GM18907 (cell line): ENCODE measurements around the gene UCHL5.

Source experiments
- ATAC-seq: cut with Tn5 transposase; IDR thresholded peaks from one replicate; pipeline ENCODE4 v1.9.1; 2021; ENCODE audit warnings: mild to moderate bottlenecking, moderate library complexity; ENCODE audit not compliant: unreplicated experiment

Gene UCHL5, protein sequence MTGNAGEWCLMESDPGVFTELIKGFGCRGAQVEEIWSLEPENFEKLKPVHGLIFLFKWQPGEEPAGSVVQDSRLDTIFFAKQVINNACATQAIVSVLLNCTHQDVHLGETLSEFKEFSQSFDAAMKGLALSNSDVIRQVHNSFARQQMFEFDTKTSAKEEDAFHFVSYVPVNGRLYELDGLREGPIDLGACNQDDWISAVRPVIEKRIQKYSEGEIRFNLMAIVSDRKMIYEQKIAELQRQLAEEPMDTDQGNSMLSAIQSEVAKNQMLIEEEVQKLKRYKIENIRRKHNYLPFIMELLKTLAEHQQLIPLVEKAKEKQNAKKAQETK

DNA sequence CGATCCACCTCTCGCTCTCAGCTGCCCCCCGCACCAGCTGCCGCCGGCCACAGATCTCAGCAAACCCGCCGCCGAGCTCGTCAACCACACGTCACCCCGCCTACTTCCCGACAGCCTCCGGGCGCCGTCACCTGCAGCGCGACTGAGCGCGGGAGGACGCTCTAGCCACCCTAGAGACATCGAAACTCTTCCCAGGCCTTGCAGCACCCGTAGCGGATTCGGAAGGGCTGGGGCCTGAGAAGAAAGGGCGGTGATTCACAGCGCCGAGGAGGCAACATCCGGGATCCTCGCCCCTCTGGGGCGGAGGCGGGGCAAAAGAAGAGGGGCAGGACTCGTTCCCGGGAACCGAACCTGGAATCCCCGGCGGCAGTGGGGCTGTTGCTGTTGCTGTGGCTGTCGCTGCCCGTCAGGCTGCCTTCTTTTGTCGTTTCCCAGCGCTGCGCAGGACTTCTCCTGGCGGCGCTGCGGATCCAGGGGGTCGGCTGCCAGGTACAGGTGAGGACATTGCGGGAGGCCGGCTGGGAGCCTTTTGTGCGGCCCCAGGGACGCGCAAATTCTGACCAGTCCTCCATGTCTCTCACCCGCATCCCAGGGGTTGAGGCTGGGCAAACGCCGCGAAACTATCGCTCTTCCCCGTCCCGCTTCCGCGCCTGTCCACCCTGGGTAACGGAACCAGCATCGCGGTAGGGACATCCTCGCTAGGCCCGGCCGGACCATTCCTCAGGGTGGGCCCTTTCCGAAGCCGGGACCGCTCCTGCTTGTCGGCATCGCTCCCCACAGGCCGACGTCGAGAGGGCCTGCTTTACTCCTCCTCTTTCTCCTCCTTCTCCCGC, at the start of gene UCHL5, which contains the start of gene RO60:
Gene UCHL5, minus strand, starts transcription at position 79 of the 833 bp plus-strand sequence. CDS start 100 bp downstream, outside the sequence.
Gene RO60, plus strand, starts transcription at position 331 of the 833 bp plus-strand sequence. CDS start 9,443 bp downstream, outside the sequence.
- ATAC-seq: peak; percentile 97

DNA sequence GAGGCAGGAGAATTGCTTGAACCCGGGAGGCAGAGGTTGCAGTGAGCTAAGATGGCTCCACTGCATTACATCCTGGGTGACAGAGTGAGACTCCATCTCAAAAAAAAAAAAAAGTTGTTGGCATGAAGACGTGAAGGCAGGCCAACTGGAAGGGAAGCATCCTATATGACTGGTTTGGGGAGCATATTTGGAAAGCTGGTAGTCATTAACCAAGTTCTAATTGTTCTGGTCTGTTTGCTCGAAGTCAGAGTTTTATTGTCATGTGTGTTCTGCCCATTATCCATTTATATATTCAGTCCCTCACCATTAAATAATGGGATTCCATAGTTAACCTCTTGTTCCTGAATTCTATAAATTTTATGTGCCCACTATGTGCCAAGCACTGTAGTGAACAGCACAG, 49.3 kb upstream of the UCHL5 start:
- ATAC-seq: no peak

DNA sequence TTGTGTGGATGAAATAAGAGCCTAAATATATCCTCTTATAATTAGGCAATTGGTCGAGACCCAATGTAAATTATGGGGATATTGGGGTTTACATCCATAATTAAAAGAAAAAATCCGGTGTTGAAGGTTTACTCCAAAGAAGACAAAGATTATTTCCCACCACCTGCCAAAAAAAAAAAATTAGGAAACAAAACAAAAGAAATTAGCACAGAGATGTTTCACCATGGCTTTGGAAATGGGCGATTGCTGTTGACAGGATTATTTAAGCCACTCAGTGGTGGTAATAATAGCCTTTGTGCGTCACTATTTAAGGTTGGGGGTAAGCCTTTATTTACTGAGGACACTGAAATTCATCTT, 46.6 kb upstream of the UCHL5 start:
- no peak for ATAC-seq

DNA sequence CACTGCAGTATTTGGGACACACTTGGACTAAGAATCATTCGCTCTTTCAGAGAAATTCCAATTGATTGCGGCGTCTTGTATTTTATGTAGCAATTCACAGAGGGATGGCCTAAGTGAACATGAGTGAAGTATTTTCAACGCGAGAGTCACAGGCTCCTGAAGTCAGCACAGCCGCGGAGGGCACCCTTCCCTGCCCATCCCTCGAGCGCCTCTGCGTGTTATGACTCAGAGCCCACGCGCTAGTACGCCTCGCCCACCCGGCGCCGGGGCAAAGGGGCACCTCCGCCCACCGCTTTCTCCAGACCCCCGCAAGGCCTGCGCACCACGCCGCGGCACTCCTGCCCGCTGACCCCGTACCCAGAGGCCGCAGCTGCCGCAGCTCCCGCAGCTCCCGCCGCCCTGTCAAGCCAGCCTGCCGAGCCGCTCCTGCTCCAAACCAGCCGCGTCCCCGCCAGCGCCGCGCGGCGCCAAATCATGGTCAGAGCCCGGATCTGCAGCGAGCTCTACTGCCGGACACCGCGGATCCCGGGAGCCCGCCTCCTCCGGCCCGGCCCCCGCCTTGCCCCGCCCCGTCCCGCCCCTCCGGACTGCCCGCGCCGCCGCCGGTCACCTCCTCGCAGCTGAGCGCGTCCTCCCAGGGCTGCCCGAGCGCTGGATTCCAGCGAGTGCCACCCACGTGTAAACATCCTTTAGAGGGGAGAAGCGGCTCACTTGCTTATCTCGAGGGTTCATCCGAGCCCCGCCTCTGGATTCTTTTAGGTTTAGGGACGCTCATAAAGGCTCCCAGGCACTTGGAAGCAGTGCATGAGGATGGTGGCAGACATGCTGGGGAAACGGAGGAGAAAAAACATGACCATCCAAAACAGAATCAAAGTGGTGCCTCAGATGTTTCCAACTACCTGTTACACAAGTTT, 46.0 kb upstream of the UCHL5 start, which contains the start of gene GLRX2:
Gene GLRX2, minus strand, starts transcription at position 508 of the 914 bp plus-strand sequence. Its CDS starts 32 bp downstream, at position 476.
- ATAC-seq: peak; percentile 94

DNA sequence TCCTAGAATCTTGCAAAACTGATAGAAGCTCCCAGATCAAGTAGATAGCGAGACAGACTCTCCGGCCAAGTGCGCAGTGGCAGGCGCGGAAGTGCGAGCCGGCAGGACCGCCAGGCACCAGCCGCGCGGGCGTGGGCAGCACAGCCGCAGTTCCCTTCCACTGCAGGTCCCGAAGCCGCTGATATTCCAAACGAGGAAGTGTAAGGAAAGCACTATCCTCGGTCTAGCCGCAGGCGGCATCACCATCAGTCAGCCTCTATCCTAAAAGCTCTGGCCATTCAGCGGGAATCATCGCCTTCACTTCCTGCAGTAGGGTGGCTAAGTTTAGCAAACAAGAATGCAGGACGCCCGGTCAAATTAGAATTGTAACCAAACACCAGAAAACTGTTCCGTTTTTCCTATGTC, 45.3 kb upstream of the UCHL5 start:
- peak; percentile 45 for ATAC-seq

DNA sequence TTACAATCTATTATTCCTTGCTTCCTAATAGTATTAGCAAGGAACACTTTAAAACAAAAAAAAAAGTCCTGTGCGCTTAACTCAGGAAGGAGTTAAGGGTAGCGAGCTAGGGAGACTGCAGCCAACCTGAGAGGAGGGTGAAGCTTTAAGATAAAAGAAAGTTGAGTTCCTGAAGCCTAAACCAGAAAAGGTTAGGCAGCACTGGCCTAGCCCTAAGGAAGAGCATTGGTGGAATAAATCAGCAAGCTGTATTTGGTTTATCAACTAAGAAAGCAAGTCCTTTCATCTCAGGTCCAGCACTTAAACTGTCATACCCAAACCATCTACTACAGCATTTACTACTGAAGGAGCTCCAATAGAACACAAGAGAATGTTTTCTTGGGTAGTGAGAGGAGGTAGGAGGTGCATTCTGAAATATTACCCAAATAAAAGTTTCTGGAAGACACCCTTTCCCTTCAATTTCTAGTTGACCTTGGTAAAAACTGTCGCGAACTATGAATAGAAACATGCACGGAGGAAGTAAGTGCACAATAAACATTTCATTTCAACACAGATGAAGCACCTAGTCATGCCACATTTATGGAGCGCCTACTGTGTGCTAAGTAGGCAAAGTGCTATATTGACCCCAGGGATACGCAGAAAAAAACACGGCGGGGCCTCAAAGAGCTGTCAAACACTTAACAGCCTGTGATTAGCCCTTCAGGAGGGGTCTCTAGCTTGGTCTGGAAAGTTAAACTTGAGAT, 44.8 kb upstream of the UCHL5 start:
- ATAC-seq: no peak

DNA sequence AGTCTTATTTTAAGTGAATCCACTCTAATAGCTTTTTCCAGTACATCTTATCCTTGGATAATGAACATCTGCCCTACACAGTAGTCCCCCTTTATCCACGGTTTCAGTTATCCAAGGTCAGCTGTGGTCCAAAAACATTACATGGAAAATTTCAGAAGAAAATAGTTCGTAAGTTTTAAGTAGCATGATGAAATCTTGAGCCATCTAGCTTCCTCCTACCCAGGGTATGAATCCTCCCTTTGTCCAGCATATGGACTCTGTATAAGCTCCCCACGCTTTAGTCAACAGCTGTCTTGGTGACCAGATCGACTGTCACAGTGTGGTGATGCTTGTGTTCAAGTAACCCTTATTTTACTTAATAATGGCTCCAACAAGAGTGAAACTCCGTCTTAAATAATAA, 43.5 kb upstream of the UCHL5 start:
- ATAC-seq: no peak

DNA sequence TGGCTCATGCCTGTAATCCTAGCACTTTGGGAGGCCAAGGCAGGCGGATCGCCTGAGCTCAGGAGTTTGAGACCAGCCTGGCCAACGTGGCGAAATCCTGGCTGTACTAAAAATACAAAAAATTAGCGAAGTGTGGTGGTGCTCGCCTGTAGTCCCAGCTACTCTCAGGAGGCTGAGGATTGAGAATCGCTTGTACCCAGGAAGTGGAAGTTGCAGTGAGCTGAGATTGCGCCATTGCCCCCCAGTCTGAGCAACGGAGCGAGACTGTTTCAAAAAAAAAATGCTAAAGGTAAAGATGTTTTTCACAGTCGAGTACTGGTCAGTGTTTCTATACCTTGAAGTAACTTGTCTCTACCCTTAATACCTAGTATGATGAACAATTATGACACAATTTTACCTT, 35.0 kb upstream of the UCHL5 start:
- ATAC-seq: no peak

DNA sequence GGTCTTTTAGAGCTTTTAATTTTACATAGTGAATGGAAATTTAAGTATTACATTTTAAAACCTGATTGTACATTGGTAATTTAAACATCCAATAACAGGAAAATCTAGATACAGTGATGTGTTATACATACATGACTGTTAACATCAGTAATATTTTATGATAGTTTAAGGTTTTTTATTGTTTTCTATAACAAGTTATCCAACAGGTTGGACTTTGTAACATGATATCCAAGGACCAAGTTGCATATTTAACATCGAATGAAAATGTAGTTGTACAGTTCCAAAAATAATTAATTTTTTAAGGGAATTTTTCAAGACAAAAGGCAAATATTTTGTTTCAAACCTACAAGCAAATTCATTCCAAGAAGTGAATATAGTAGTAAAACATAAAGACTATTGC, 31.7 kb upstream of the UCHL5 start:
- ATAC-seq: no peak

DNA sequence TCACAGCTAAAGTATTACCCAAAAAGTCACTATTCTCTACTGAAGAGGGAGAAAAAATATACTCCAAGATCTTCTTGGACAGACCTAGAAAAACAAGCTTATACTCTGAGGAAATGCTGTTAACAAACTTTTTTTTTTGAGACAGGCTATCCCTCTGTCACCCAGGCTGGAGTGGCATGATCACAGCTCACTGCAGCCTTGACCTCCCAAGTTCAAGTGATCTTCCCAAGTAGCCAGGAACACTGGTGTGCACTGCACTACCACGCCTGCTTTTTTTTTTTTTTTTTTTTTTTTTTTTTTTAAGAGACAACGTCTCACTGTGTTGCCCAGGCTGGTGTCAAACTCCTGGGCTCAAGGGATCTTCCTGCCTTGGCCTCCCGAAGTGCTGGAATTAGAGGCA, 28.7 kb upstream of the UCHL5 start:
- no peak for ATAC-seq

DNA sequence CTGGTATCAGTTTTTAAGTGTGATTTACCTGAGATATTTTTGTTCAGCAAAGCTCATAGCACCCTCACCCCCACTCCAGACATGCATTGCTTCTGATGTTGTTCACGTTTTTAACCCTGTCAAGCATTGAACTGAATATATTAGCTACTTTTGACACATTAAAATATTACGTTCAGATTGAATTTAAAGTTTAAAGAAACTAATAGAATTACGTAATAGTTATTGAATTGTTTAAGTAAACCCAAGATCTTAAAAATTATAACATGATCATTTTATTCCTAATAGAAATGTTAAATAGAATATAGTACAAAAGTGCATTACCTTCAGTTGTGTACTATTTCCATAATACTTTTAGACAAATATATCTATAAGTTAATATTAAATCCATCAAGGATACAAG, 27.2 kb upstream of the UCHL5 start:
- no peak for ATAC-seq

DNA sequence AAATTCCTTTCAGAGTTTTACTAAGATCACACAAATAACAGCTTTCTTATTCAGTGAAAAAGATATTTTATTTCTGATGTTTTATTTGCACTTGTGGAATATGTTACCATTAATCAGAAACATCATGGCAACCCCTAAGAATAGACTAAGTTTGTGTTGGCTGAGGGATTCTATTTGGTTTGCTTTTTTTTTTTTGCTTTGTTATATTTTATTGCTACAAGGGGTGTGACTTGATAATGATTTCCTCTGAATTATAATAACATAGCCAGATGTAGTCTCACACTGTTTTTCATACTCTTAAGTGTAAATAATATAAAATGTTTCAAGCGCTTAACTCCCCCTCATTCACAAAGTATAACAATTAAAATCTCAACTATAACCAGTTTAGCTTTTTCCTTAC, 26.1 kb upstream of the UCHL5 start:
- no peak for ATAC-seq

DNA sequence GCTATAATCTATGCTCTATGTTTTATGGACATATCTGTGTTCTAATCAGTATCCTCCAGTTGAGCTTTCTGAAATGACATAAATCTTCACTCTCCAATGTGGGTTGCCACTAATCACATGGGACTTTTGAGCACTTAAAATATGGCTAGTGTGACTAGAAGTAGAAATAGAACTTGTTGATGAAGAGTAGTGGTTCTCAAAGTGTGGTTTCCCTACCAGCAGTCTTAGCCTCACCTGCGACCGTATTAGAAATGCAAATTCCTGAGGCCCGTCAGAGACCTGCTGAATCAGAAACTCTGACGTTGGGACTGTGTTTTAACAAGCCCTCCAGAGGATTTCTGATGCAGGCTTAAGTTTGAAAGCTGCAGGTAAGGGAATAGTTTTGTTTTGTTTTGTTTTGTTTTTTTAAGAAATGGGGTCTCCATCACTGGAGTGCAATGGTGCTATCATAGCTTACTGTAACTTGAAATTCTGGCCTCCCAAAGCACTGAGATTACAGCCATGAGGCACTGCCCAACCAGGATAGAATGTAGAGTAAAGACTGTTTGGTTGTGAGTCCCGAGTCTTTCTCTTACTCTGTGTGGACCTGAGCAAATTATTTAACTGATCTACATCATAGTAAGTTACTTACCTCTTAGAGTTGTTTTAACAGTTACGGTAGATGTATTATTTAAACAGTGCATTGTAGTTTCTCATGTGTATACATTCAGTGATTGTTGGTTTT, 24.4 kb upstream of the UCHL5 start:
- ATAC-seq: peak; percentile 92

DNA sequence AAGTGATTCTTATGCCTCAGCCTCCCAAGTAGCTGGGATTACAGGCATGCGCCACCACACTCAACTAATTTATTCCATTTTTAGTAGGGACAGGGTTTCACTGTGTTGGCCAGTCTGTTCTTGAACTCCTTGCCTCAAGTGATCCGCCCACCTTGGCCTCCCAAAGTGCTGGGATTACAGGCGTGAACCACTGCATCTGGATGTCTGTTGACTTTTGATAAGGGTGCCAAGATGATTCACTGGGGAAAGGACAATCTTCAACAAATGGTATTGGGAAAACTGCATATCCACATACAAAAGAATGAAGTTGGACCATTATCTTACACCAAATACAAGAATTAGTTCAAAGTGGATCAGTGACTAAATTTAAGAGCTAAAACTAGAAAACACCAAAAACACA, 20.0 kb upstream of the UCHL5 start:
- no peak for ATAC-seq

DNA sequence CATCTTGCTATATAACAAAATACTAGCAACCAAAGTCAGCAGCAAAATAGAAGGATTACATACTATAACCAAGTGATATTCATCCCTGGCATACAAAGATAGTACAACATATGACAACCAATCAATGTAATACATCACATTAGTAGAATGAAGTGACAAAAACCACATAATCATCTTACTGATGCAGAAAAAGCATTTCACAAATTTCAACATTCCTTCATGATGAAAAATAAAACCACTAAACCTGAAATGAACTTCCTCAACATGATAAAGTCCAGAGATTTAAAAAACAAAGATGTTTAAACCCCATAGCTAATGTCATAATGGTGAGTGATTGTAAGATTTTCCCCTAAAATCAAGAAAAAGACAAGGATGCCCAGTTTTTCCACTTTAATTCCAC, 18.8 kb upstream of the UCHL5 start:
- ATAC-seq: no peak

DNA sequence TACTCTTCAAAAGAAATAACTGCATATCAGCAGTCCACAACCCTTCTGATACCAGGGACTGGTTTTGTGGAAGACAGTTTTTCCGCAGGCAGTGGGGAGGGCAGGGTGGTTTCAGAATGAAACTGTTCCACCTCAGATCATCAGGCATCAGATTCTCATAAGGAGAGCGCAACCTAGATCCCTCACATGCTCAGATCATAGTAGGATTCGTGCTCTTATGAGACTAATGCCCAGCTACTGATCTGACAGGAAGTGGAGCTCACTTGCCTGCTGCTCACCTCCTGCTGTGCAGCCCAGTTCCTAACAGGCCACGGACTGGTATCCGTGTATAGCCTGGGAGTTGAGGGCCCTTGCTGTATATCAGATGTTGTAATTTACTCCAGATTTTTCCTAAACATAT, 11.8 kb upstream of the UCHL5 start:
- ATAC-seq: peak; percentile 41

DNA sequence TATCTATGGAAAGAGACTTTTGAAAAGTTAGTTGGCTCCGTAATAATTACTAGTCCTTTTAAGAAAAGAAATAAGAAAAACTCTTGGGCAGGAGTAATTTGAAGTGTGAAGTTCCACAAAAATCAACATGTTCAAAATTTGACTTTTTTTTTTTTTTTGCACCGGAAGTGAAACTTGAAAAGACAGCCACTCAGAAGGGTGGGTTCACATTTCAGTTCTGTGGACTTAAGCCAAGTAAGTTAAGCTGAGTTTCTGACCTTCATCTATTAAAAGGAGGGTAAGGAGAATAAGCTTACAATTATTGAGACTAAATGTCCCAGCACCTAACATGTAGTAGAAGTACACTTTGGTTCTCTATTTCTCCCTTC, 11.2 kb upstream of the UCHL5 start:
- peak; percentile 48 for ATAC-seq

DNA sequence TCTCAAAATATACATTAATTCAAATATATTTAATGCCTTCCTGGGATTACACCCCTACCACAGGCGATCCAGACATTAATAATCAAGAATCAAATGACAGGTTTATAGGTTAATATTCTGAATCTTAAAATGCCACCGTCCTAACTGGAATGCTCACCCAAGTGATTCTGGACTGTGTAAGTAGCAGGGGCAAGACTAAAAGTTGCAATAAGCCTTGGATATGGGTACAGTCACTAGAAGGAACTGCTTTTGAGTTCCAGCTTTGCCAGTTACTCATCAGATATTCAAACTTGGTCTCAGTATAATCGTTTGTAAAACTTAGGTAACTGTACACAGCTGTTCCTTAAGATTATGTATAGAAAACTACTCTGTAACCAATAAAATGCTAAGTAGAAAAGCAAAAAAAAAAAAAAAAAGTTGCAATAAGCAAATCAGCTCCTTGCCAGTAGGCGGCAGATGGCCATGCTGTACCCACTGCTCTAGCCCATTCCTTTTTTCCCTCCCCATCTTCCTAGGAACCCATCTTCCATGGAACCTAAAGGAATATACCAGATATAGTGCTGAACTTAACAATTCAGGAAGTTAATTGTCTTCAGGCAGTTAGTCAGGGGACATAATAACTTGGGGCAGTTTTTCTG, 10.7 kb upstream of the UCHL5 start:
- ATAC-seq: peak; percentile 36

DNA sequence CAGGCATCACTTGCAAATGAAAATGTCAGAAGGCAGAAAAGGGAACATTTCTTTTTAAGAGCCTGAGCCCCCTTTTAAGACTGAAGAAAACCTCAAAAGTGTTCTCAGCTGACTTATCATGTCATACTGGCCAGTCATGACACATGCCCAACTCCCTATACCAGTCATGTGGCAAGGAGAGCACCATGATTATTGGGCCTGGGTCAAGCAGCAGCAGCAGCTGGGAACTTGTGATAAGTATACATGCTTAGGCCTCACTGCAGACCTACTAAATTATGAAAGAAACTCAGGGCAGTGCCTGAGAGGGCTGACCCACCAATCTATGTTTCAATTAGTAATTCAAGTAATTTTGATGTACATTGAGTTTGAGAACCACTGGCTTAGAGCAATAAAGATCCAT, 8.9 kb upstream of the UCHL5 start:
- ATAC-seq: no peak
